Esophagus mucosa (tissue), 1 donor: Measurements from ENCODE around the gene PACSIN1. TPM values are rescaled to one million over a fixed set of nuclear protein-coding genes. Genes with fewer than 3 reads are reported as not detected.

Experiments
- ATAC-seq: fragments of 200-7000 bp; cut with Tn5 transposase; one replicate; pipeline ENCODE4 v1.9.1; 2020
- total RNA-seq: library from RNA; stranded (reverse); gene quantifications from one replicate; pipeline ENCODE4 v1.2.4, GENCODE V29; 2023
- donor health status: DM: yes; HTN: yes; CAD: no.

PACSIN1 gene
- total RNA-seq, 1 donor from 2014 or later, result not detected

GRCh38 chr6:34546551-34547321 lies 80.9 kb downstream of the PACSIN1 start:
- ATAC-seq, result no peak

GRCh38 chr6:34547701-34548644 lies 82.1 kb downstream of the PACSIN1 start:
- no peak for ATAC-seq

GRCh38 chr6:34549026-34549803 lies 83.3 kb downstream of the PACSIN1 start:
- peak; percentile 5 for ATAC-seq

- ATAC-seq, result no peak
Observed at GRCh38 chr6:34549804-34550202, 83.9 kb downstream of the PACSIN1 start.

GRCh38 chr6:34551720-34552119 lies 85.8 kb downstream of the PACSIN1 start:
- ATAC-seq, result no peak

- ATAC-seq, result no peak
Observed at GRCh38 chr6:34552620-34553019, 86.7 kb downstream of the PACSIN1 start.

- ATAC-seq, result no peak
Observed at GRCh38 chr6:34553146-34553545, 87.3 kb downstream of the PACSIN1 start.

- no peak for ATAC-seq
Observed at GRCh38 chr6:34553750-34554149, 87.9 kb downstream of the PACSIN1 start.

GRCh38 chr6:34554291-34555006 lies 88.6 kb downstream of the PACSIN1 start:
- no peak for ATAC-seq

- ATAC-seq, result no peak
Observed at GRCh38 chr6:34555007-34555322, 89.1 kb downstream of the PACSIN1 start.

- ATAC-seq, result no peak
Observed at GRCh38 chr6:34555328-34555727, 89.5 kb downstream of the PACSIN1 start.

GRCh38 chr6:34556031-34556471 lies 90.2 kb downstream of the PACSIN1 start, which contains the start of gene SPDEF:
Gene SPDEF (minus strand): TSS chr6:34556329. CDS start chr6:34544455, 11,874 bp downstream.
- peak; percentile 13 for ATAC-seq

- no peak for ATAC-seq
Observed at GRCh38 chr6:34556493-34556892, 90.6 kb downstream of the PACSIN1 start.

GRCh38 chr6:34557228-34557627 lies 91.4 kb downstream of the PACSIN1 start:
- ATAC-seq, result no peak

GRCh38 chr6:34558172-34558714 lies 92.4 kb downstream of the PACSIN1 start:
- no peak for ATAC-seq

- no peak for ATAC-seq
Observed at GRCh38 chr6:34559651-34560365, 93.9 kb downstream of the PACSIN1 start.

- ATAC-seq, result no peak
Observed at GRCh38 chr6:34560366-34561226, 94.7 kb downstream of the PACSIN1 start.

- ATAC-seq, result no peak
Observed at GRCh38 chr6:34561227-34561530, 95.3 kb downstream of the PACSIN1 start.

- no peak for ATAC-seq
Observed at GRCh38 chr6:34562350-34562749, 96.5 kb downstream of the PACSIN1 start.

GRCh38 chr6:34562861-34563512 lies 97.1 kb downstream of the PACSIN1 start:
- ATAC-seq, result no peak
